ENCODE measurements around the gene FA2H. TPM values are rescaled to one million over a fixed set of nuclear protein-coding genes. Genes with fewer than 3 reads are reported as not detected.
"Not testable (repeated sequence)": the region's sequence is repeated elsewhere in the genome, so short reads cannot be mapped to it uniquely, and the experiment has no call there.

Gene FA2H
- total RNA-seq, 1 donor from 2014 or later = 3.3 TPM

DNA sequence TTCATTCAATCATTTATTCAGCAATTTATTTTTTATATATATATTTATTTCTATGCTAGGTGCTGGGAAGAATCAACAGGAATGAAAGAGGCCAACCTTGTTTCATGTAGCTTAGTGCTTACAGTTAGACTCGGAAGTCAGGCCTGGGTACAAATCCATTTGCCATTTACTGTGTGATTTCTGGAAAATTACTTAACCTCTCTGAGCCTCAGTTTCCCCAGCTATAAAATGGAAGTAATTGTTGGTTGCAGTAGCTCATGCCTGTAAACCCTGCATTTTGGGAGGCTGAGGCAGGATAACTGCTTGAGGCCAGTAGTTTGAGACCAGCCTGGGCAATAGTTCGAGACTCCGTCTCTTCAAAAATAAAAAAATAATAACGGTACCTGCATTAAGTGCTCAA is 46.7 kb downstream of the FA2H start:
- Mint-ChIP-seq H3K4me1 (ENCODE audit: low read depth) (peaks cover 16% of the 10 kb centered on the region), H3K27me3 (peaks cover 4% of the 10 kb centered on the region)

DNA sequence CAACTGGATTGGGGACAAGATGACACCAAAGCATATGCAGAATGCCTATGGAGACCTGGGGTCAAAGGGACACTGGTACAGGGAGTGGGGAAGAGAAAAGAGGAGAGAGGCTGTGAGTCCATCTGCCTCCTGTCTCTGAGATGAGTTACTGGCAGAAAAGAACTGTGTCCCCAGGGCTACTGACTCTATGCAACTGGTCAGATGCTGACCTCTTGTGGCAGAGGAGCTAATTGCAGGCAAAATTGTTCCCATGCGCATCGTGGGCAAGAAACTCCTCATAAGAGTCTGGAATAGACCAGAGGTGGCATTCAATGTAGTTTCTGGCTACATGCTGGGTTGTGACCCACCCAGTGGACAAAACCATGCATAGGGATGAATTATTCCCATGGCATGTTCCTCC is 47.9 kb downstream of the FA2H start:
- H3K36me3 Mint-ChIP-seq (ENCODE audit: insufficient read depth) = no peaks in the 10 kb centered on the region
- no peak overlapping the region for H3K4me3 Mint-ChIP-seq (ENCODE audit: low read depth)
- H3K9me3 Mint-ChIP-seq (ENCODE audit: low read depth) = peaks cover 13% of the 10 kb centered on the region
- DNase-seq (ENCODE audit: low spot score, unreplicated experiment) = no peak
- peaks cover 14% of the 10 kb centered on the region for H3K4me1 Mint-ChIP-seq (ENCODE audit: low read depth)
- H3K27ac Mint-ChIP-seq = no peak overlapping the region
- TF ChIP-seq, protein P1, sequence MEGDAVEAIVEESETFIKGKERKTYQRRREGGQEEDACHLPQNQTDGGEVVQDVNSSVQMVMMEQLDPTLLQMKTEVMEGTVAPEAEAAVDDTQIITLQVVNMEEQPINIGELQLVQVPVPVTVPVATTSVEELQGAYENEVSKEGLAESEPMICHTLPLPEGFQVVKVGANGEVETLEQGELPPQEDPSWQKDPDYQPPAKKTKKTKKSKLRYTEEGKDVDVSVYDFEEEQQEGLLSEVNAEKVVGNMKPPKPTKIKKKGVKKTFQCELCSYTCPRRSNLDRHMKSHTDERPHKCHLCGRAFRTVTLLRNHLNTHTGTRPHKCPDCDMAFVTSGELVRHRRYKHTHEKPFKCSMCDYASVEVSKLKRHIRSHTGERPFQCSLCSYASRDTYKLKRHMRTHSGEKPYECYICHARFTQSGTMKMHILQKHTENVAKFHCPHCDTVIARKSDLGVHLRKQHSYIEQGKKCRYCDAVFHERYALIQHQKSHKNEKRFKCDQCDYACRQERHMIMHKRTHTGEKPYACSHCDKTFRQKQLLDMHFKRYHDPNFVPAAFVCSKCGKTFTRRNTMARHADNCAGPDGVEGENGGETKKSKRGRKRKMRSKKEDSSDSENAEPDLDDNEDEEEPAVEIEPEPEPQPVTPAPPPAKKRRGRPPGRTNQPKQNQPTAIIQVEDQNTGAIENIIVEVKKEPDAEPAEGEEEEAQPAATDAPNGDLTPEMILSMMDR (IDR thresholded peaks at IDR 0.05; ENCODE audit: unreplicated experiment) = peak; percentile 45
- peaks cover 4% of the 10 kb centered on the region for H3K27me3 Mint-ChIP-seq

More for the DNA sequence above, 46.7 kb downstream of the FA2H start:
- Mint-ChIP-seq H3K4me3 (ENCODE audit: low read depth) (no peak overlapping the region), H3K9me3 (ENCODE audit: low read depth) (peaks cover 14% of the 10 kb centered on the region), H3K36me3 (ENCODE audit: insufficient read depth) (no peaks in the 10 kb centered on the region), H3K27ac (no peak overlapping the region)
- TF ChIP-seq, protein P1 (IDR thresholded peaks at IDR 0.05; ENCODE audit: unreplicated experiment) = no peak
- DNase-seq (ENCODE audit: low spot score, unreplicated experiment) = no peak

DNA sequence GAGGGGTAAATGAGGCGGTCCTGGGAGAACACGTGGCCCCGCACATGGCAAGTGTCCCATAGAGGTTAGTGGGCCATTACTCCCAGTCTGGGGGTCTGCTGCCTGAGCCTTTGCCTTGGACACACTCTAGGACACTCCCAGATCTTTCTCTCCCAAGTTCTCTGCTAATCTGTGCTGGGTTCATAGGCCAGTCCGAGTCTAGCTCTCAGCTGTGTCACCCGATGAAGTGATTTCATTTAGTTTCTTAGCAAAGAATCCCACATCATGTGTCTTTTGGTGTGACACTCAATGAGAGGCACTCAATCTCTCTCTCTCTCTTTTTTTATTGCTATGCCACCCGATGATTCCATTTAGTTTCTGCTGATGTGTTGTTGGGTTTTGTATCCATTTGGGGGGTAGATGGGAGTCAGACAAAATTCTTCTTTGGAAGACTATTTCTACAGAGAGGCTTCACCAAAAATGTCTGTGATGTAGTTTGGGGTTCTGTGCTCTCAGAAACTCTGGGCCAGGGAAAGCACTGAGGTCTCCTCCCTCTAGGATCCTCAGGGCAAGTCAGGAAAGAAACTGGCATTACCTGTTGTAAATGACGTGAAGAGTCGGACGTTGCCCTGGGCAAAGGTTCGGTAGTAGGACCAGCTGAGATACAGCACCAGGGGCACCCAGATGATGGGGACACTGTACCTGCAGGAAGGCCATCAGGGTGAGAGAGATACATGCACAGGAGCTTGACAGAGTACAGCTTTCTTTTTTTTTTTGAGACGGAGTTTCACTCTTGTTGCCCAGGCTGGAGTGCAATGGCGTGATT is 48.8 kb downstream of the FA2H start:
- Mint-ChIP-seq H3K4me1 (ENCODE audit: low read depth) (peaks cover 10% of the 10 kb centered on the region), H3K4me3 (ENCODE audit: low read depth) (no peak overlapping the region), H3K27ac (no peak overlapping the region), H3K36me3 (ENCODE audit: insufficient read depth) (no peaks in the 10 kb centered on the region), H3K27me3 (peaks cover 4% of the 10 kb centered on the region), H3K9me3 (ENCODE audit: low read depth) (peaks cover 9% of the 10 kb centered on the region)
- no peak for DNase-seq (ENCODE audit: low spot score, unreplicated experiment)
- TF ChIP-seq, protein P1 (IDR thresholded peaks at IDR 0.05; ENCODE audit: unreplicated experiment) = no peak

DNA sequence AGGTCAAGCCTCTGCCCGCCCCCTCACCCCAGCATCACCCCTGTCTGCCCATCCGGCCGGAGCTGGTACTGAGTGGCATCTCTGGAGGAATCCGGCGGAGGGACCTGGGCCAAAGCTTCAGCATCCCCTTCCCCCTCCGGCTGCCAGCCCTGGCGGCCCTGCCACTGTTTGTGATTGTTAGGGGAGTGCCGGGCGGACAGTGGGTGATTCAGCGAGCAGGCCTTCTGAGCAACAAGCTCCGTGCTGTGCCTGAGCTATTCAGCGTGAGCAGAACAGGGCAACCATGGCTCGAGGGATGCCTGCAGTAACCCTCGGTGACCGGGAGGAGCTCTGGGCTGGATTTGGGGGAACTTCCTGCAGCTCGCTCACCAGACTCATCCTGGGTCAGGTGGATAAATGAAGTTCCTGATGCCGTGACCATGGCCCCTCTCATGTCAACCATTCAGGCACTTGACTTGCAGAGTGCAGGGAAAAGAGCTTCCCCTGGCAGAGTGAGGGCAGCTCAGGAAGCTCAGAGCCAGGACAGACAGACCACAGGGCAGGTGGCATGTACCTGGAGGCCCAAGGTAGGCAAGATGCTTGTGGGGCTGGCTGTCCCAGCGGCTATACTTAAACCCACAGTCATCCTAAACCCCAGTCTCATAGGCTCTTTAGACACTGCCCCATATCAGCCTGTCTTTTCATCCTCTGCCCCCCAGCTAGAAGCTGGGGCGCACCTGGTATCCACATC is 49.6 kb downstream of the FA2H start:
- H3K4me3 Mint-ChIP-seq (ENCODE audit: low read depth) = no peak overlapping the region
- no peak for DNase-seq (ENCODE audit: low spot score, unreplicated experiment)
- H3K27ac Mint-ChIP-seq = no peak overlapping the region
- no peaks in the 10 kb centered on the region for H3K36me3 Mint-ChIP-seq (ENCODE audit: insufficient read depth)
- H3K9me3 Mint-ChIP-seq (ENCODE audit: low read depth) = peaks cover 9% of the 10 kb centered on the region
- TF ChIP-seq, protein P1 (IDR thresholded peaks at IDR 0.05; ENCODE audit: unreplicated experiment) = no peak
- H3K4me1 Mint-ChIP-seq (ENCODE audit: low read depth) = peaks cover 4% of the 10 kb centered on the region
- H3K27me3 Mint-ChIP-seq = peaks cover 4% of the 10 kb centered on the region

DNA sequence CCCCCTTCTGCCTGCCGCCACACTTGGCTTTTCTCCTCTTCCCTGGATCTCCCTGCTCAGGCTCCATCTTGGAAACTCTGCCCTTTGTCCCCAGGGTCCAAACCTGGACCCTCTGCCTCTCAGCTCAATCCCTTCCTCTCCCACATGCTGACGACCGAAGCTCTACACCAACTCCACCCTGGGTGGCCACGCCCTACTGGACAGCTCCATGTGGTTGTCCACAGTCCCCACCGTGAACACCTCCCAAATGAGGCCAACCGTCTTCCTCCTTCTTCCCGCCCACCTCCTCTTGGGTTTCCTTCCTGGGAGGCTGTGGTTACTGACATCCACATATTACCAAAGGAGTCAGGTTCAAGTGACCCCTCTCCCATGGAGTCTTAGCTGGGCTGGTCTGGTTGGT is 51.4 kb downstream of the FA2H start:
- Mint-ChIP-seq H3K27ac (no peak overlapping the region), H3K4me1 (ENCODE audit: low read depth) (no peaks in the 10 kb centered on the region), H3K27me3 (peaks cover 4% of the 10 kb centered on the region), H3K4me3 (ENCODE audit: low read depth) (no peak overlapping the region), H3K9me3 (ENCODE audit: low read depth) (peaks cover 9% of the 10 kb centered on the region), H3K36me3 (ENCODE audit: insufficient read depth) (no peaks in the 10 kb centered on the region)
- TF ChIP-seq, protein P1 (IDR thresholded peaks at IDR 0.05; ENCODE audit: unreplicated experiment) = no peak
- DNase-seq (ENCODE audit: low spot score, unreplicated experiment) = no peak

DNA sequence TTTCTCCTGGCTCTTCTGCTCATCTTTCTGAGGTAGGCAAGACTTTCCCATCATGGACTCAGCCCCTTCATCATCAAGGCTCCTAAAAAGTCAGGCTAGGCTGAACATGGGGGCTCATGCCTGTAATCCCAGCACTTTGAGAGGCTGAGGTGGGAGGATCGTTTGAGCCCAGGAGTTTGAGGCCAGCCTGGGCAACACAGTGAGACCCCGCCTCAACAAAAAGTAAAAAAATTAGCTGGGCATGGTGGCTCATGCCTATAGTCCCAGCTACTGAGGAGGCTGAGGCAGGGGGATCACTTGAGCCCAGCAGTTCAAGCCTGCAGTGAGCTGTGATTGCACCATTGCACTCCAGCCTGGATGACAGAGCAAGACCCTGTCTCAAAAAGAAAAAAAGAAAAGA is 52.5 kb downstream of the FA2H start:
- H3K4me3 Mint-ChIP-seq (ENCODE audit: low read depth); H3K36me3 Mint-ChIP-seq (ENCODE audit: insufficient read depth); H3K27ac Mint-ChIP-seq; H3K4me1 Mint-ChIP-seq (ENCODE audit: low read depth); H3K27me3 Mint-ChIP-seq; DNase-seq (ENCODE audit: low spot score, unreplicated experiment); H3K9me3 Mint-ChIP-seq (ENCODE audit: low read depth): not testable (repeated sequence)
